Right lung (tissue), 5 donors: Measurements from ENCODE around the gene KLHL26. TPM values are rescaled to one million over a fixed set of nuclear protein-coding genes. Genes with fewer than 3 reads are reported as not detected.
"Not testable (repeated sequence)": the region's sequence is repeated elsewhere in the genome, so short reads cannot be mapped to it uniquely, and the experiment has no call there.

Experiments used
- DNase-seq, 2 donors: peaks; one replicate each; pipeline ENCODE4 v3.0.0-alpha.2; 2013
- polyA plus RNA-seq, 5 donors: library from polyadenylated mRNA; unstranded; fragments of 120-200 nt; gene quantifications; one replicate each; pipeline versions ENCODE4 v1.2.1 to v1.2.3, GENCODE V29; 2013; ENCODE audit warnings: inconsistent platforms in 1 of 5, low replicate concordance in 1 of 5; ENCODE audit not compliant: insufficient read length in 5 of 5, insufficient read depth in 1 of 5

Gene KLHL26
- polyA plus RNA-seq, 5 donors = 3.1 to 9.9 (median 5.3) TPM

GRCh38 chr19:18677156-18677555 is 40.3 kb downstream of the KLHL26 start:
- DNase-seq = no peak

- not testable (repeated sequence) for DNase-seq
These were observed 43.3 kb downstream of the KLHL26 start for GRCh38 chr19:18680148-18680547.

- DNase-seq = no peak
These were observed 45.9 kb downstream of the KLHL26 start for GRCh38 chr19:18682807-18683108.

DNA sequence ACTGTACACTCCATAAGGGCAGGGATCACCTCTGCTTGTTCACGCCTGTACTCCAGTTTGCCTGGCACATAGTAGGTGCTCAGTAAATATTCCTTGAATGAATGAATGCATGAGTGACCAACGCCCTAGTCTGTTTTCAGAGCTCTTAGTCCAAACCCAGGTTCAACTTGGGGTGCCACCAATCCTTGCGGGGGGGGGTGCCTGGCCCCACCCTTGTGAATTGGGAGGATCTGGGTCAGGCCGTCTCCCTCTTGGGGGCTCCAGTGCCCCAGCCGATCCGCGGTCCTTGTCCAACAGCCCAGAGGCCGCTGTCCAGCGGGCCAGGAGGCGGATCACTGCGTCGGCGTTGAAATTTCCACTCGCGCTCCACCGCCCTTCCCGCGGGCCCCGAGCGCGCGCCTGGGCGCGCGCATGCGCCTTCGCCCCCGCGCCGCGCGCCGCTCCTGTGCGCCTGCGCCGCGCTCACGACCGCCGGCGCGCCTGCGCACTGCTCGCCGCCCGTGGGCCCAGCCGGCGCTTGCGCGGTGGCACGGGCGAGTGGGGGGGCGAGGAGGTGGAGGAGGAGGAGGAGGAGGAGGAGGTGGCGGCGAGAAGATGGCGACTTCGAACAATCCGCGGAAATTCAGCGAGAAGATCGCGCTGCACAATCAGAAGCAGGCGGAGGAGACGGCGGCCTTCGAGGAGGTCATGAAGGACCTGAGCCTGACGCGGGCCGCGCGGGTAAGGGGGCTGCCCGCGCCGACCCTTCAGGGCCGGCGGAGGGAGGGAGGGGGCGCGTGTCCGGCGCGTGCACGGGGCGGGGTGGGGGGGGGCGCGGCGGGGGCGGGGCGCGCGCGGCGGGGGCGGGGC is 46.5 kb downstream of the KLHL26 start, which contains the start of gene CRTC1:
CRTC1 (plus strand) TSS at position 572 of the 849 bp plus-strand sequence; CDS start at position 595, 23 bp downstream.
- DNase-seq = peak; percentile 92 to 93

DNA sequence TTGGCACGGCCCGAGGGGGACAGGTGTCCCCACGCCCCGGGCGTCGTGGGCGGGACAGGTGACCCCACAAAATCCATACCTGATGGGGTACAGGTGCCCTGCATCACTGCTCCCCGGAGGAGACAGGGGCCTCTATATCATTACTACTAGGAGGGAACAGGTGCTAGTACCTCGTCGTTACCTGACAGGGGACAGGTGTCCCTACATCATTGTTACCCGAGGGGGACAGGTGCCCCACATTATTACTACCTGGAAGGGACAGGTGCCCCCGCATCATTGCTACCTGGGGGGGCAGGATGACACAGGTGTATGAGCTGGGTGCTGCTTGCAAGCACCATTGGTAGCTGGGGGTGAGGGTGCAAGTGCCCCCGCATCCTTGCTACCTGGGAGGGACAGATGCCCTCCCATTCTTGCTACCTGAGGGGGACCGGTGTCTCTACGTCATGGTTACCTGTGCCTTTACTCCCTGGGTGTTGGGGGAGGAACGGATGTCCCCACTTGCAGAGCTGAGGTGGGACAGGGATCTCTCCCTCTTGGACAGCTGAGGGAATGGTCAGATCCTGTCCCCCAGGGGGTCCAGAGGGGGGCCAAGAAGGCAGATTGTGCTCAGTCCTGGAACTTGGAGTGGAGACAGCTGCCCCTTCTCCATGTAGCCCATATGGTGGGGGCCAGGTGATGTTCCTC is 47.3 kb downstream of the KLHL26 start:
- DNase-seq = no peak

DNA sequence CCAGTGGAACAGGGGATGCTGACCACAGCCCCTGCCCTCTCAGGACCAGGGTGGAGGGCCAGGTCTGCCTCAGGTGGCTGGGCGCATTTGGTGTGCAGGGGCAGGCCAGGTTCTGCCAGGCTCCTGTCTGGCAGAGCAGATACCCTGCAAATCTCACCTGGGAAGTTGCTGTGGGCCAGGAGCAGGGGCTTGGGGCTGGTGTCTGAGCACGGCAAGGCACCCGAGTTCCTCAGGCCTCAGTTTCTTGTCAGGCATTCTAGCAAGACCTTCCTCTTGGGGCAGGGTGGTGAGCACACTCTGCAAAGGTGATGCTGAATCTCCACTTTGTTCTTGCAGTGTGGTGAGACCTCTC is 47.8 kb downstream of the KLHL26 start:
- DNase-seq = no peak

- no peak for DNase-seq
These were observed 48.9 kb downstream of the KLHL26 start for GRCh38 chr19:18685597-18686190.

DNA sequence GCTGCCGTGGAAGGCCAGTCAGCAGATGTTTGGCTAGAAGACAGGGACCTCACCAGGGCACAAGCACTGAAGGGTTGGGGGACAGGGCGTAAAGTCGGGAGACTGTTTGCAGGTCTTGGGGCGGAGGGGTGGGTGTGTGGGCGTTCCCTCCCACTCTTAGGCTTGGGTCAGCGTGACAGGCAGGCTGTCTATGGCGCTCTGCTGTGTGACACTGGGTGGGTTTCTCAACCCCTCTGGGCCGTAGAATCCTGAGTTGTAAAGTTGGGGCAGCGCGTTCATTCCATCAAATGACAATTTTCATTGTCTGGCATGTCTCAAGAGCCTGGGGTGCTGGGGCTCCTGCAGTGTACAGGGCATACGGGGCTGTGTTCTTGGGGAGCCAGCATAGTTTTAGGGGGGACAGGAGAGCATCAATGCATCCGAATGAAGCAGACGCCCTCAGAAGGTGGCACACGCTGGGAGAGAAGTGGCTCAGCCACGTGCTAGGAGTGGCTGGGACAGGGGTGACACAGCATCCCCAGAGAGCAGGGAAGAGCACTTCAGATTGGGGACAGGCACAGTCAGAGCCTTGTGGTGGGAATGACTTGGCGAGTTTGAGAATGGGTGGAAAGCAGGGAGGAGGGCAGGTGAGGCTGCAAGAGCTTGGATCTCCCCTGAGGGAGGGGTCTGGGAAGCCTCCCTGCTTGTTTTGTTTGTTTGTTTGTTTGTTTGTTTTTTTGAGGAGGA is 51.1 kb downstream of the KLHL26 start:
- DNase-seq = no peak

- no peak for DNase-seq
These were observed 59.2 kb downstream of the KLHL26 start for GRCh38 chr19:18696023-18696422.

GRCh38 chr19:18697680-18698079 is 60.9 kb downstream of the KLHL26 start:
- DNase-seq = no peak

GRCh38 chr19:18698321-18699167 is 61.7 kb downstream of the KLHL26 start:
- DNase-seq = no peak

- DNase-seq = no peak
These were observed 62.7 kb downstream of the KLHL26 start for GRCh38 chr19:18699403-18700054.

GRCh38 chr19:18700501-18701249 is 63.8 kb downstream of the KLHL26 start:
- DNase-seq = no peak

DNA sequence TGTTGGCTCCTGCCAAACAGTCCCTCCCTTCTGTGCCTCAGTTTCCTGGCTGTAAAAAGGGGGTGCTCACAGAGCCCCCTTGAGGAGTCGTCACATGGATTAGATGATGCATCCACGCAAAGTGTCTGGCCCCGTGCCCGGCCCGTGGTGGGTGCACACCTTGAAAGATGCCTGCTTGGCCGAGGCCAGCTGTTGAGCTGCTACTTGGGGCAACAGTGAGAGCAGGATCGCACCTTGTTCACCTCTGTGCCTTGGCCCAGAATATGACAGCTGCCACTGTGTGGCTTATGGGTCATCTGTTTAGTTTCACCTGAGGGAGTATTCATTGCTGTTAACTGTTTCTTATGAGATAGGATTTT is 64.4 kb downstream of the KLHL26 start:
- DNase-seq = no peak

GRCh38 chr19:18704054-18704453 is 67.2 kb downstream of the KLHL26 start:
- DNase-seq = no peak

DNA sequence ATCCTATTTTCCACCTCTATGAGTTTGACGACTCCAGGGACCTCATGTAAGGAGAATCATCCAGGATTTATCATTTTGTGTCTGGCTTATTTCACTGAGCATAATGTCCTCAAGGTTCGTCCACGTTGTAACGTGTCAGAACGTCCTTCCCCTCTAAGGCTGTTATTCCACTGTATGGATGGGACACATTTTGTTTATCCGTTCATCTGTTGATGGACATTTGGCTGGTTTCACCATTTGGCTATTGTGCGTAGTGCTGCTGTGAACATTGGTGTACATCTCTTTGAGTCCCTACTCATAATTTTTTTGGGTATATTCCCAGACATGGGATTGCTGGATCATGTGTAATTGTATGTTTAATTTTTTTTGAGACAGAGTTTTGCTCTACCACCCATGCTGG is 68.1 kb downstream of the KLHL26 start:
- DNase-seq = no peak

DNA sequence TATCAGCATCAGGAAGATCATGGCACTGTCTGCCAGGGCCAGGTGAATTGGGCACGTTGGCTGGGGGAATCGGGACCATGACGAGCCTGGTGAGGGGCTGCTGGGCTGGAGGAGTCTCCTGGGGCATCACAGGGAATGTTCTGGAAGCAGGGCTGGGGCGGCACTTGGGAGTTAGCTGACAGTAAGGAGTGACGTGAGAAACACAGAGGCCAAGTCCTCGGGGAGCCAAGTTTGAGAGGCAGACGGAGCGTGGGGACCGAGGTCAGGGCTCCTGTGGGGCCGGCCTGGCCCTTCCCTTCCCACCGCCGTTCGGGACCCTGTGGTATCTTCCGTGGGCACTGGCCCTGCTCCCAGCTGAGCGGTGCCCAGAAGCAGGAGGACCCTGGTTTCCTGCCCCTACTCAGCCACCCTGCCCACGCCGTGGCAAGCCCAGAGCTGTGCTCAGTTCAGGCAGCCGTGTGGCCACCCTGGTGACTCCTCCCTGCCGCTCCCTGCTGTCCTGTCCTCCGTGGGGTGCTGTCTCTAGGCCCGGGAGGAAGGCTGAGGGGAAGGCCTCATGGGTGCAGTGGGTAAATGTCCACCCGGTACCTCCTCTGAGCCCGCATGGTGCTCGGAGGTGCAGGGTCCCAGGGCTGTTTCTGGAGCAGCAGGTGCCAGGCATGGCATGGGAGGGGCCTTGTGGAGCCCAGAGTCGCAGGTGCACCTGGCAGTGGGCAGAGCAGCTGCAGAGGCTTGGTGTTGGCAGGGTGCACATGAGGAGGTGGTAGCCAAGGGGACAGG is 71.8 kb downstream of the KLHL26 start:
- DNase-seq = no peak

DNA sequence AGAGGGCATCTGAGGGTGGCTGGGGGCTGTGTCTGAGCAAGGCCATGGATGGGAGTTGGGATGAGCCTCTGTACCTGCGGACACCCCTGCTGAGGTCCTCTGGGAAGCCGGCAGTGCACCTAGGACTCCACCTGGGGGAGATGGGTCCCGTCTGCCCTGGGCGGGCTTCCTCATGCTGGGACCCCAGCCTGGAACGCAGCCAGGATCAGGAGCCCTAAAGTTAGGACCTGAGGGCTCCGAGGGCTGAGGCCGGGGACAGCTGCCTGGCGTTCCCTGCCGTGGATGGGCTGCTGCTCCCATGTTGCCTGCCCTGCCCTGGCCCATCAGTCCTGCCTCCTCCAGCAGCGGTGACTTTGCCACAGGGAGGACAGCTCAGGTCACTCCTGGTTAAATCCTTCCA is 72.7 kb downstream of the KLHL26 start:
- no peak for DNase-seq

DNA sequence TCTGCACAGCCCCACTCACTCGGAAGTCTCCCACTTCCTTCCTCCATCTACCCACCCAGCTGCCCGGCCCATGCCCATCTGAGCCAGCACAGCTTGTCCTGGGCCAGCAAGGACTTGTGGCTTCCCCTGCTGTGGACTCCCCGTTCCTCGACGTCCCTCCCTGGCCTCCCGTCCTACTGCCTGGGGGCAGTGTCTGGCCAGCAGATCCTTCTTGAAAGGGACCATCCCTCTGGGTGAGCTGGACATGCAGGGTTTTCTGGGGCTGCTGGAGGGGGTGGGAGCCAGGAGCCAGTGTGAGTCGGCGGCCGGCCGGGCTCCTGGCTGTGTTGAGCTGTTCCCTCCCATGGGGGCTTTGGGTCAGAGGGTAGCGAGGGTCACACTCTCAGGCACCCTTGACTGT is 73.4 kb downstream of the KLHL26 start:
- DNase-seq = no peak
